Measurements from ENCODE around the gene COX7A2L. TPM values are rescaled to one million over a fixed set of nuclear protein-coding genes. Genes with fewer than 3 reads are reported as not detected.

COX7A2L gene
- total and polyA plus RNA-seq, 2 of the 8 experiments (the other 6 are each of a cell fraction or from before 2014, with no cell fraction given), result 85.6 to 114 TPM

DNA sequence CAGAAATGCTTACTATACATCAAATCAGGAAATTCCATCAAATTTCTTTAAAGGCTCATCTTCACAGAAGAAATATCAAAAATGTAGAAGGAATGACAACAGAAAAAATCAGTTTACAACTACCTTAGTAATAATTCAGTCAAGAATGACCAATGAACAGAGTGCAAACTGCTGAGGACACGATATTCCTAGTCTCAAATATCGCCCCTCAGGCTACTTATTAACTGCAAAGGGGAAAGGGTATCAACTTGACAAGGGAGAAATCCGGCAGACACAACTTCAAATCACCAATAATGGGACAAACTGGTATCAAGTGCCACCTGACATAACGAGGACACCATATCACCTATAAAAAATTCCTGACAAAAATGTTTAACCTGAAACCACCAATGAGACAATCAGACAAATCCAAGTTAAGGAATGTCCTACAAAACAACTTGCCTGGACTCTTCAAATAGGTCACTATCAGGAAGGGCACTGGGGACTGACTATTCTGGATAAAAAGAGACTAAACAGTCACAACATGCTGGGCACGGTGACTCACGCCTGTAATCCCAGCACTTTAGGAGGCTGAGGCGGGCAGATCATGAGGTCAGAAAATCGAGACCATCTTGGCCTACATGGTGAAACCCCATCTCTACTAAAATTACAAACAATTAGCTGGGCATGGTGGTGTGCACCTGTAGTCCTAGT is 12.8 kb downstream of the COX7A2L start:
- ChIA-PET POLR2A (ENCODE audit: partially characterized antibody) (no interaction called here), CTCF (ENCODE audit: partially characterized antibody) (interaction anchor here (2.2 kb wide), 1 partner anchor 8 kb away, joined by 7 read pairs; no protein-coding TSS in a partner anchor)
- Histone ChIP-seq H3K18ac (ENCODE audit: extremely low read depth, low read length) (no peak overlapping the region), H3K4me2 (ENCODE audit: insufficient read depth in 1 of 2, low read depth in 2 of 2, low read length in 2 of 2) (no peak overlapping the region), H4K5ac (ENCODE audit: insufficient read length, low read depth, low read length) (no peak overlapping the region), H3K4me3 (ENCODE audit: extremely low read depth in 1 of 4, insufficient read depth in 2 of 4, low read depth in 3 of 4, low read length in 4 of 4) (no peak overlapping the region), H3K79me2 (ENCODE audit: control insufficient read depth in 1 of 2, insufficient read depth in 2 of 2, low read length in 2 of 2) (peaks cover 0 to 52% of the 10 kb centered on the region in 2 experiments; a peak in 2 of 4 replicates), H3K4me1 (replicated peaks in 1 of 4; ENCODE audit: control insufficient read depth in 3 of 4, insufficient read depth in 4 of 4, low read length in 3 of 4) (peaks cover 0 to 2% (median 0%) of the 10 kb centered on the region in 4 experiments; a peak in 1 of 7 replicates), H3K27ac (ENCODE audit: low read depth, low read length) (no peak overlapping the region), H3K23ac (ENCODE audit: insufficient read length) (no peak overlapping the region), H2BK5ac (ENCODE audit: low read depth, low read length) (no peak overlapping the region), H2BK120ac (replicated peaks; ENCODE audit: low read depth, low read length) (no peak overlapping the region), H3K9ac (replicated peaks in 1 of 4; ENCODE audit: extremely low read depth in 1 of 4, low read depth in 3 of 4, low read length in 3 of 4) (no peak overlapping the region), H3K79me1 (ENCODE audit: low read depth, low read length) (peaks cover 5% of the 10 kb centered on the region; the same call in 1 of the 2 replicates), H2AFZ (ENCODE audit: low read length) (no peak overlapping the region), H3K9me3 (ENCODE audit: insufficient read depth in 2 of 2, low read depth in 1 of 2, low read length in 1 of 2) (no peaks in the 10 kb centered on the region), H2BK20ac (ENCODE audit: low read length) (no peak overlapping the region), H4K91ac (replicated peaks; ENCODE audit: insufficient read length, low read length) (no peak overlapping the region), H3K14ac (ENCODE audit: insufficient read length) (no peak overlapping the region), H3K4ac (replicated peaks; ENCODE audit: insufficient read length, low read depth, low read length) (no peak overlapping the region), H3K56ac (replicated peaks; ENCODE audit: insufficient read length, low read depth, low read length) (no peak overlapping the region), H4K8ac (ENCODE audit: extremely low read depth, insufficient read depth, low read length) (no peak overlapping the region), H2BK15ac (ENCODE audit: low read length) (no peak overlapping the region), H2AK5ac (ENCODE audit: low read depth, low read length) (no peak overlapping the region), H2BK12ac (ENCODE audit: low read depth, low read length) (no peak overlapping the region), H4K20me1 (replicated peaks in 1 of 2; ENCODE audit: control insufficient read depth in 1 of 2, insufficient read depth in 2 of 2, low read length in 2 of 2) (peaks cover 3 to 4% of the 10 kb centered on the region in 2 experiments), H3K27me3 (replicated peaks in 1 of 4; ENCODE audit: control insufficient read depth in 3 of 4, extremely low read depth in 1 of 4, insufficient read depth in 3 of 4, low read length in 3 of 4) (no peaks in the 10 kb centered on the region), H3K23me2 (ENCODE audit: low read depth, low read length) (no peaks in the 10 kb centered on the region; the same call in 1 of the 2 replicates), H3K36me3 (ENCODE audit: control insufficient read depth in 2 of 4, insufficient read depth in 4 of 4, low read length in 3 of 4) (peaks cover 0 to 6% (median 1%) of the 10 kb centered on the region in 4 experiments; a peak in 4 of 8 replicates)
- FAIRE-seq (no peak), DNase-seq (ENCODE audit: low read depth in 1 of 2, low spot score in 2 of 2) (no peak)
- WGBS, 2 experiments (ENCODE audit: extremely low coverage in 1 of 2, insufficient coverage in 1 of 2, insufficient read length in 1 of 2, insufficient replicate concordance in 2 of 2, low coverage in 1 of 2, low lambda C conversion rate in 2 of 2, missing lambda C conversion rate in 1 of 2), result 94% methylated on average over 8 of the region's 8 CpGs; no CpG with 5 or more reads in 1 of the 2 experiments
- TF ChIP-seq KDM4A (IDR thresholded peaks at IDR 0.05; ENCODE audit: low read depth, low read length, severe bottlenecking) (no peak), EGR1 (IDR thresholded peaks at IDR 0.05; ENCODE audit: borderline replicate concordance, low read depth, low read length) (no peak), SIN3A (conservative IDR thresholded peaks at IDR 0.05 in 1 of 2, IDR thresholded peaks at IDR 0.05 in 1 of 2; ENCODE audit: low read depth in 1 of 2, low read length in 2 of 2) (no peak), BACH1 (IDR thresholded peaks at IDR 0.05; ENCODE audit: low read length) (no peak), RXRA (IDR thresholded peaks at IDR 0.05; ENCODE audit: insufficient read depth, low read depth, low read length) (no peak), USF2 (IDR thresholded peaks at IDR 0.05; ENCODE audit: low read length) (no peak), EP300 (IDR thresholded peaks at IDR 0.05; ENCODE audit: borderline replicate concordance in 1 of 2, low read depth in 2 of 2, low read length in 2 of 2) (no peak), PHF8 (conservative IDR thresholded peaks at IDR 0.05; ENCODE audit: low read depth, low read length) (no peak), HDAC6 (IDR thresholded peaks at IDR 0.05; ENCODE audit: low read depth, low read length) (no peak), TAF1 (IDR thresholded peaks at IDR 0.05; ENCODE audit: low read depth, low read length) (no peak)
- TF ChIP-seq, protein P1, sequence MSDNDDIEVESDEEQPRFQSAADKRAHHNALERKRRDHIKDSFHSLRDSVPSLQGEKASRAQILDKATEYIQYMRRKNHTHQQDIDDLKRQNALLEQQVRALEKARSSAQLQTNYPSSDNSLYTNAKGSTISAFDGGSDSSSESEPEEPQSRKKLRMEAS (IDR thresholded peaks at IDR 0.05), result no peak

Data from H1 (cell line).